MM.1S (cell line): ENCODE measurements around the gene PCDHB16.
"Not testable (repeated sequence)": the region's sequence is repeated elsewhere in the genome, so short reads cannot be mapped to it uniquely, and the experiment has no call there.

Source experiments
- DNase-seq: peaks from one replicate; pipeline ENCODE4 v3.0.0-alpha.2; 2015
- H2AFZ ChIP-seq: fragments of 300-600 bp; sonication (generic); 2 replicates; pipeline ENCODE4 v1.6.0; 2016; ENCODE audit warnings: antibody characterized with exemption, low read length
- H3F3A ChIP-seq: fragments of 300-600 bp; sonication (generic); 2 replicates; pipeline ENCODE4 v1.6.1; 2016; ENCODE audit warnings: mild to moderate bottlenecking, antibody characterized with exemption, low read length, moderate library complexity, mixed read lengths; ENCODE audit not compliant: insufficient read depth
- H3K27ac ChIP-seq: fragments of 300-600 bp; sonication (generic); 2 replicates; pipeline ENCODE4 v1.5.1; 2016; ENCODE audit warnings: mild to moderate bottlenecking, low read length
- H3K27me3 ChIP-seq: fragments of 300-600 bp; sonication (generic); replicated peaks from 2 replicates; pipeline ENCODE4 v1.6.0; 2016; ENCODE audit warnings: low read length; ENCODE audit not compliant: insufficient read depth
- H3K36me3 ChIP-seq: fragments of 300-600 bp; sonication (generic); replicated peaks from 2 replicates; pipeline ENCODE4 v1.6.1; 2016; ENCODE audit warnings: mild to moderate bottlenecking, low read length, mixed read lengths; ENCODE audit not compliant: insufficient read depth
- H3K4me1 ChIP-seq: fragments of 300-600 bp; sonication (generic); 2 replicates; pipeline ENCODE4 v1.6.1; 2016; ENCODE audit warnings: low read length, mixed read lengths
- H3K4me2 ChIP-seq: fragments of 300-600 bp; sonication (generic); 2 replicates; pipeline ENCODE4 v1.6.0; 2016; ENCODE audit warnings: low read depth, low read length
- H3K4me3 ChIP-seq: fragments of 300-600 bp; sonication (generic); 2 replicates; pipeline ENCODE4 v1.5.1; 2016; ENCODE audit warnings: low read length, mixed read lengths
- H3K79me2 ChIP-seq: fragments of 300-600 bp; sonication (generic); 2 replicates; pipeline ENCODE4 v1.6.1; 2016; ENCODE audit warnings: mixed run types, low read length, mixed read lengths
- H3K9ac ChIP-seq: fragments of 300-600 bp; sonication (generic); 2 replicates; pipeline ENCODE4 v1.6.1; 2016; ENCODE audit warnings: low read length, mixed read lengths
- H3K9me2 ChIP-seq: fragments of 300-600 bp; sonication (generic); replicated peaks from 2 replicates; pipeline ENCODE4 v1.6.1; 2016; ENCODE audit warnings: mild to moderate bottlenecking, low read length, mixed read lengths; ENCODE audit not compliant: insufficient read depth
- H3K9me3 ChIP-seq: fragments of 300-600 bp; sonication (generic); replicated peaks from 2 replicates; pipeline ENCODE4 v1.6.1; 2016; ENCODE audit warnings: mild to moderate bottlenecking, low read length, mixed read lengths; ENCODE audit not compliant: insufficient read depth
- H4K20me1 ChIP-seq: fragments of 300-600 bp; sonication (generic); 2 replicates; pipeline ENCODE4 v1.6.1; 2016; ENCODE audit warnings: mild to moderate bottlenecking, low read length, moderate library complexity, mixed read lengths; ENCODE audit not compliant: insufficient read depth
- CTCF ChIP-seq: fragments of 300-600 bp; sonication (generic); IDR thresholded peaks from 2 replicates; pipeline ENCODE4 v1.5.1; 2016; ENCODE audit warnings: antibody characterized with exemption, low read length, mixed read lengths
- EZH2 ChIP-seq: fragments of 300-600 bp; sonication (generic); optimal IDR thresholded peaks from 2 replicates; pipeline ENCODE3; 2017; ENCODE audit warnings: low read depth, mild to moderate bottlenecking, antibody characterized with exemption, low read length, mixed read lengths
- EZH2phosphoT487 ChIP-seq: fragments of 300-600 bp; sonication (generic); IDR thresholded peaks from 2 replicates; pipeline ENCODE4 v1.6.1; 2018; ENCODE audit warnings: antibody characterized with exemption, low read length

Gene PCDHB16

GRCh38 chr5:141175933-141176332 lies 6.3 kb upstream of the PCDHB16 start:
- Histone ChIP-seq H3K9me2 (no peaks in the 10 kb centered on the region), H3K4me3 (no peak overlapping the region), H3K4me1 (no peaks in the 10 kb centered on the region), H4K20me1 (no peaks in the 10 kb centered on the region), H3F3A (no peaks in the 10 kb centered on the region), H3K9me3 (no peaks in the 10 kb centered on the region), H3K27ac (no peak overlapping the region), H3K79me2 (no peaks in the 10 kb centered on the region), H3K27me3 (no peaks in the 10 kb centered on the region; the same call in 1 of the 2 replicates), H3K9ac (no peak overlapping the region), H3K36me3 (no peaks in the 10 kb centered on the region), H2AFZ (no peak overlapping the region), H3K4me2 (no peak overlapping the region)
- TF ChIP-seq EZH2phosphoT487, result no peak
- TF ChIP-seq CTCF, result no peak
- TF ChIP-seq EZH2, result no peak
- DNase-seq, result no peak

GRCh38 chr5:141177577-141178191 lies 4.5 kb upstream of the PCDHB16 start, which contains the start of gene PCDHB8:
PCDHB8 (plus strand) TSS chr5:141177790; CDS start chr5:141178035, 245 bp downstream.
- not testable (repeated sequence) for H3K27me3 ChIP-seq, DNase-seq, H3F3A ChIP-seq, H3K9me3 ChIP-seq, H3K79me2 ChIP-seq, H3K4me3 ChIP-seq, H3K9me2 ChIP-seq, H3K4me1 ChIP-seq, H3K9ac ChIP-seq, H4K20me1 ChIP-seq, H3K27ac ChIP-seq, H3K4me2 ChIP-seq, H2AFZ ChIP-seq, H3K36me3 ChIP-seq

GRCh38 chr5:141179371-141179770 lies 2.8 kb upstream of the PCDHB16 start:
- not testable (repeated sequence) for H3K4me1 ChIP-seq, H3K9me2 ChIP-seq, H4K20me1 ChIP-seq, H3K9ac ChIP-seq, H3K79me2 ChIP-seq, H3K4me3 ChIP-seq, H3K4me2 ChIP-seq, DNase-seq, H3K27ac ChIP-seq, H3K9me3 ChIP-seq, H3K36me3 ChIP-seq, H2AFZ ChIP-seq, H3F3A ChIP-seq, H3K27me3 ChIP-seq

- not testable (repeated sequence) for H3K4me3 ChIP-seq, H3K36me3 ChIP-seq, DNase-seq, H3K27me3 ChIP-seq, H3K27ac ChIP-seq, H3F3A ChIP-seq, H3K9me3 ChIP-seq, H2AFZ ChIP-seq, H3K9ac ChIP-seq, H3K9me2 ChIP-seq, H3K4me1 ChIP-seq, H4K20me1 ChIP-seq, H3K79me2 ChIP-seq, H3K4me2 ChIP-seq
Observed at GRCh38 chr5:141179876-141180275, 2.3 kb upstream of the PCDHB16 start.

- no peak overlapping the region for H2AFZ ChIP-seq
- H3K9ac ChIP-seq, result no peak overlapping the region
- H3K9me3 ChIP-seq, result no peaks in the 10 kb centered on the region
- H3K27ac ChIP-seq, result no peak overlapping the region
- no peaks in the 10 kb centered on the region for H3K36me3 ChIP-seq
- H4K20me1 ChIP-seq, result no peaks in the 10 kb centered on the region
- H3K27me3 ChIP-seq, result no peaks in the 10 kb centered on the region; the same call in 1 of the 2 replicates
- H3K9me2 ChIP-seq, result no peaks in the 10 kb centered on the region
- no peaks in the 10 kb centered on the region for H3K4me1 ChIP-seq
- TF ChIP-seq EZH2phosphoT487 (no peak), CTCF (no peak), EZH2 (no peak)
- H3F3A ChIP-seq, result no peaks in the 10 kb centered on the region
- no peaks in the 10 kb centered on the region for H3K79me2 ChIP-seq
- no peak overlapping the region for H3K4me3 ChIP-seq
- DNase-seq, result no peak
- no peak overlapping the region for H3K4me2 ChIP-seq
Observed at GRCh38 chr5:141180313-141180712, 1.9 kb upstream of the PCDHB16 start.

GRCh38 chr5:141184117-141184855 lies 2.1 kb downstream of the PCDHB16 start:
- H3K27me3 ChIP-seq, H3K79me2 ChIP-seq, H3K27ac ChIP-seq, DNase-seq, H3K9me2 ChIP-seq, H3K4me3 ChIP-seq, H2AFZ ChIP-seq, H4K20me1 ChIP-seq, H3K36me3 ChIP-seq, H3F3A ChIP-seq, H3K9ac ChIP-seq, H3K4me1 ChIP-seq, H3K4me2 ChIP-seq, H3K9me3 ChIP-seq: not testable (repeated sequence)
